CD8-positive, alpha-beta memory T cell (primary cell): ENCODE data around the gene MORC2. TPM values are rescaled to one million over a fixed set of nuclear protein-coding genes. Genes with fewer than 3 reads are reported as not detected.

Experiments used
- CTCF ChIA-PET: fragments of 350-600 bp; sonication (Branson Sonifier 250); formaldehyde crosslinking; loops from one replicate; lab custom pipeline; 2021; ENCODE audit warnings: antibody characterized with exemption; lab: Charles Lee
- POLR2A ChIA-PET: fragments of 350-600 bp; sonication (Branson Sonifier 250); formaldehyde crosslinking; loops from one replicate; lab custom pipeline; 2021; ENCODE audit warnings: antibody characterized with exemption; lab: Charles Lee
- DNase-seq, 5 donors: peaks; one replicate each; pipeline versions ENCODE4 v3.0.0 to v3.0.0-alpha.2; 2020 to 2022; ENCODE audit warnings: mixed read lengths in 1 of 5
- H3K27ac ChIP-seq: one replicate; pipeline ENCODE4 v1.7.0; 2013; ENCODE audit warnings: low read depth, mild to moderate bottlenecking, low read length, moderate library complexity
- H3K27me3 ChIP-seq: 2 replicates; pipeline ENCODE4 v1.7.0; 2013; ENCODE audit warnings: low read length, mild to moderate bottlenecking; ENCODE audit not compliant: insufficient read depth, poor library complexity, severe bottlenecking
- H3K36me3 ChIP-seq: 2 replicates; pipeline ENCODE4 v1.7.0; 2013; ENCODE audit warnings: mild to moderate bottlenecking, low read length, moderate library complexity; ENCODE audit not compliant: insufficient read depth
- H3K4me1 ChIP-seq: 2 replicates; pipeline ENCODE4 v1.7.0; 2013; ENCODE audit warnings: mild to moderate bottlenecking, low read length, moderate library complexity; ENCODE audit not compliant: insufficient read depth
- H3K4me3 ChIP-seq: 2 replicates; pipeline ENCODE4 v1.7.0; 2013; ENCODE audit warnings: mild to moderate bottlenecking, low read length
- H3K9me3 ChIP-seq: 2 replicates; pipeline ENCODE4 v1.7.0; 2013; ENCODE audit warnings: mild to moderate bottlenecking, low read length
- H3K27ac Mint-ChIP-seq, 8 donors: one replicate each; pipeline ENCODE4 v1.8.0; 2020 to 2021; ENCODE audit warnings: mixed read lengths in 8 of 8, mild to moderate bottlenecking in 6 of 8, inconsistent platforms in 3 of 8, moderate library complexity in 3 of 8
- H3K27me3 Mint-ChIP-seq, 2 donors: one replicate each; pipeline ENCODE4 v1.8.0; 2020 to 2021; ENCODE audit warnings: mixed read lengths in 2 of 2, mild to moderate bottlenecking in 1 of 2, moderate library complexity in 1 of 2
- H3K36me3 Mint-ChIP-seq, 3 donors: one replicate each; pipeline ENCODE4 v1.8.0; 2020 to 2021; ENCODE audit warnings: mixed read lengths in 3 of 3, inconsistent platforms in 1 of 3, mild to moderate bottlenecking in 1 of 3
- H3K4me1 Mint-ChIP-seq, 3 donors: one replicate each; pipeline ENCODE4 v1.8.0; 2020 to 2021; ENCODE audit warnings: mixed read lengths in 3 of 3, inconsistent platforms in 1 of 3, mild to moderate bottlenecking in 1 of 3
- H3K4me3 Mint-ChIP-seq, 7 donors: one replicate each; pipeline ENCODE4 v1.8.0; 2020 to 2021; ENCODE audit warnings: mixed read lengths in 7 of 7, mild to moderate bottlenecking in 6 of 7, moderate library complexity in 4 of 7, inconsistent platforms in 2 of 7
- H3K9me3 Mint-ChIP-seq, 5 donors: one replicate each; pipeline ENCODE4 v1.8.0; 2020 to 2022; ENCODE audit warnings: mixed read lengths in 5 of 5, mild to moderate bottlenecking in 3 of 5, moderate library complexity in 2 of 5, inconsistent platforms in 1 of 5
- polyA plus RNA-seq: library from polyadenylated mRNA; unstranded; fragments of 300-500 nt; fragmentation: Illumina TruSeq; gene quantifications from one replicate; pipeline ENCODE4 v1.2.3, GENCODE V29; 2021
- total RNA-seq, 2 experiments: library from RNA; stranded (reverse); gene quantifications; one replicate each; pipeline ENCODE4 v1.2.3, GENCODE V29; 2021

The MORC2 gene
- total and polyA plus RNA-seq, 3 experiments from 2014 or later: 13.0 to 29.9 (median 28.7) TPM

- peak overlapping the region in 2 of 7 donors; percentile 8 to 85 for H3K4me3 Mint-ChIP-seq
- H3K27ac Mint-ChIP-seq: peak overlapping the region in 4 of 8 donors; percentile 17 to 68 (median 46)
- ChIA-PET POLR2A (no interaction called here), CTCF (interaction anchor here (3.0 kb wide), 1 partner anchor 257 kb away, joined by 15 read pairs; the partner anchor contains the start of gene SLC35E4)
- H3K27ac ChIP-seq: no peak overlapping the region
- H3K36me3 ChIP-seq: no peaks in the 10 kb centered on the region
- peaks cover 15 to 26% (median 21%) of the 10 kb centered on the region in 3 donors for H3K4me1 Mint-ChIP-seq
- H3K27me3 ChIP-seq: no peaks in the 10 kb centered on the region
- peaks cover 0 to 2% of the 10 kb centered on the region in 2 donors for H3K27me3 Mint-ChIP-seq
- H3K9me3 ChIP-seq: no peaks in the 10 kb centered on the region
- peaks cover 3 to 25% (median 6%) of the 10 kb centered on the region in 3 donors for H3K36me3 Mint-ChIP-seq
- H3K9me3 Mint-ChIP-seq: no peaks in the 10 kb centered on the region
- H3K4me3 ChIP-seq: no peak overlapping the region
- DNase-seq: no peak
- H3K4me1 ChIP-seq: peaks cover 17% of the 10 kb centered on the region
Measured at GRCh38 chr22:30891781-30892180, 76.8 kb downstream of the MORC2 start.

- H3K9me3 Mint-ChIP-seq: no peaks in the 10 kb centered on the region
- H3K4me1 ChIP-seq: peaks cover 17% of the 10 kb centered on the region
Measured at GRCh38 chr22:30891443-30891755, 77.2 kb downstream of the MORC2 start.

GRCh38 chr22:30890686-30891442, 77.7 kb downstream of the MORC2 start:
- Histone ChIP-seq H3K36me3 (no peaks in the 10 kb centered on the region), H3K9me3 (no peaks in the 10 kb centered on the region), H3K4me1 (peaks cover 17% of the 10 kb centered on the region), H3K27ac (no peak overlapping the region), H3K4me3 (no peak overlapping the region), H3K27me3 (no peaks in the 10 kb centered on the region)
- no peaks in the 10 kb centered on the region for H3K9me3 Mint-ChIP-seq
- no peak for DNase-seq
- no peak overlapping the region for H3K4me3 Mint-ChIP-seq
- peaks cover 15 to 26% (median 21%) of the 10 kb centered on the region in 3 donors for H3K4me1 Mint-ChIP-seq
- no peak overlapping the region for H3K27ac Mint-ChIP-seq
- POLR2A ChIA-PET: no interaction called here
- peaks cover 3 to 25% (median 6%) of the 10 kb centered on the region in 3 donors for H3K36me3 Mint-ChIP-seq
- CTCF ChIA-PET: interaction anchor here (0.8 to 3.0 kb wide), 3 partner anchors 55 to 256 kb away, joined by 3 to 15 read pairs (median 3); partner anchors contain the start of gene SLC35E4
- H3K27me3 Mint-ChIP-seq: peaks cover 0 to 2% of the 10 kb centered on the region in 2 donors

More at GRCh38 chr22:30891443-30891755, 77.2 kb downstream of the MORC2 start:
- ChIA-PET CTCF (interaction anchor here (3.0 kb wide), 1 partner anchor 257 kb away, joined by 15 read pairs; the partner anchor contains the start of gene SLC35E4), POLR2A (no interaction called here)
- Histone ChIP-seq H3K27ac (no peak overlapping the region), H3K27me3 (no peaks in the 10 kb centered on the region), H3K9me3 (no peaks in the 10 kb centered on the region), H3K36me3 (no peaks in the 10 kb centered on the region), H3K4me3 (no peak overlapping the region)
- Mint-ChIP-seq H3K36me3 (peaks cover 3 to 27% (median 6%) of the 10 kb centered on the region in 3 donors), H3K4me1 (peaks cover 15 to 26% (median 21%) of the 10 kb centered on the region in 3 donors), H3K27me3 (peaks cover 0 to 2% of the 10 kb centered on the region in 2 donors), H3K27ac (peak overlapping the region in 1 of 8 donors; percentile 17), H3K4me3 (no peak overlapping the region)
- DNase-seq: no peak

DNA sequence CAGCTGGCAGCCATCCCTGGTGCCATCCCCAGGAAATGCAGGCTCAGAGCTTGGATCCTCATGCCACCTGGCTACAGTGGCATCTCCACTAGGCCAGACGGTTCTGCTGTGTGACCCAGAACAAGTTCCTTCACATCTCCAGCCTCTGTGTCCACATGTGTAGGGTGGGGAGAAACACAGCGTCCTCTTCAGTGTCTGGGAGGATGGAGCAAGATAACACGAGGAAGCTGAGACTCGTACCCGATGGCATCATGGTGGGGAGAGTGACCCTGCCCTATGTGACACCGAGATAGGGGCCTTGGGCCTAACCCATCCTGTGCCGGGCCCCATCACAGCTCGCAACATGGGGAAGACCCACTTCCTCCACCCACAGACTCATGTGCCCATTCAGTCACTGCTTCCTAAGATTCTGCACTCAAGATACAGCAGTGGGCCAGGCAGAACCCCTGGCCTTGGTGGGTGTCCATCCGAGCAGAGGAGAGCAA, 78.5 kb downstream of the MORC2 start:
- Histone ChIP-seq H3K27me3 (no peaks in the 10 kb centered on the region), H3K27ac (no peak overlapping the region), H3K36me3 (no peaks in the 10 kb centered on the region), H3K4me3 (no peak overlapping the region), H3K9me3 (no peaks in the 10 kb centered on the region), H3K4me1 (peaks cover 17% of the 10 kb centered on the region)
- Mint-ChIP-seq H3K4me3 (no peak overlapping the region), H3K27me3 (peaks cover 0 to 2% of the 10 kb centered on the region in 2 donors), H3K9me3 (no peaks in the 10 kb centered on the region), H3K36me3 (peaks cover under 1 to 24% (median 6%) of the 10 kb centered on the region in 3 donors), H3K4me1 (peaks cover 15 to 25% (median 19%) of the 10 kb centered on the region in 3 donors), H3K27ac (no peak overlapping the region)
- ChIA-PET POLR2A (no interaction called here), CTCF (interaction anchor here (1.0 to 3.0 kb wide), 2 partner anchors 81 to 256 kb away, joined by 3 to 15 read pairs; partner anchors contain the start of gene SLC35E4)
- DNase-seq: no peak

GRCh38 chr22:30889268-30889995, 79.1 kb downstream of the MORC2 start:
- Mint-ChIP-seq H3K27me3 (peaks cover 0 to 2% of the 10 kb centered on the region in 2 donors), H3K27ac (no peak overlapping the region), H3K4me3 (no peak overlapping the region), H3K36me3 (peaks cover 0 to 23% (median 6%) of the 10 kb centered on the region in 3 donors), H3K4me1 (peaks cover 13 to 19% (median 14%) of the 10 kb centered on the region in 3 donors), H3K9me3 (no peaks in the 10 kb centered on the region)
- Histone ChIP-seq H3K4me3 (no peak overlapping the region), H3K27me3 (no peaks in the 10 kb centered on the region), H3K4me1 (peaks cover 12% of the 10 kb centered on the region), H3K27ac (no peak overlapping the region), H3K36me3 (no peaks in the 10 kb centered on the region), H3K9me3 (no peaks in the 10 kb centered on the region)
- ChIA-PET CTCF (interaction anchor here (3.0 kb wide), 1 partner anchor 255 kb away, joined by 15 read pairs; the partner anchor contains the start of gene SLC35E4), POLR2A (no interaction called here)
- DNase-seq: no peak

- ChIA-PET CTCF (interaction anchor here (1.1 kb wide), 1 partner anchor 253 kb away, joined by 3 read pairs; no protein-coding TSS in a partner anchor), POLR2A (no interaction called here)
- peaks cover 0 to 2% of the 10 kb centered on the region in 2 donors for H3K27me3 Mint-ChIP-seq
Measured at GRCh38 chr22:30887861-30888260, 80.7 kb downstream of the MORC2 start.

DNA sequence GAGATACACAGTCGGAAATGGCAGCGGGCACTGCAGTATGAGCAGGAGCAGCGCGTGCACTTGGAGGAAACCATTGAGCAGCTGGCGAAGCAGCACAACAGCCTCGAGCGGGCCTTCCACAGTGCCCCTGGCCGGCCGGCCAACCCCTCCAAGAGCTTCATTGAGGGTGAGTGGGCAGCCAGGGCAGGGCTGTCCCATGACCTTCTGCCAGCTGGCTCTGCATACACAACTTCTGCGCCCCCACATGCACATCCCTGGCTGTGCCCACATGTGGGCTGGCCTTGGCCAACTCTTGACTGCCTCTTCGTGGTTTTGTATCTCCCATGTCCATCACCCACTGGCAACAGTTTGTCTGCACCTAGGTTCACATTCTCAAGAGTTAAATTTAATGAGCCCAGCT, 81.1 kb downstream of the MORC2 start:
- DNase-seq: no peak
- CTCF ChIA-PET: interaction anchor here (1.1 kb wide), 1 partner anchor 253 kb away, joined by 3 read pairs; no protein-coding TSS in a partner anchor
- peaks cover 0 to 22% (median 6%) of the 10 kb centered on the region in 3 donors for H3K36me3 Mint-ChIP-seq

More at GRCh38 chr22:30887861-30888260, 80.7 kb downstream of the MORC2 start:
- no peaks in the 10 kb centered on the region for H3K9me3 ChIP-seq
- no peaks in the 10 kb centered on the region for H3K4me1 ChIP-seq
- H3K4me3 Mint-ChIP-seq: no peak overlapping the region
- no peaks in the 10 kb centered on the region for H3K9me3 Mint-ChIP-seq
- DNase-seq: no peak
- peaks cover 3 to 5% (median 4%) of the 10 kb centered on the region in 3 donors for H3K4me1 Mint-ChIP-seq
- H3K27ac ChIP-seq: no peak overlapping the region
- no peak overlapping the region for H3K4me3 ChIP-seq
- H3K27me3 ChIP-seq: no peaks in the 10 kb centered on the region
- H3K36me3 Mint-ChIP-seq: peaks cover 0 to 22% (median 6%) of the 10 kb centered on the region in 3 donors
- peak overlapping the region in 1 of 8 donors; percentile 12 for H3K27ac Mint-ChIP-seq
- H3K36me3 ChIP-seq: no peaks in the 10 kb centered on the region

More for the DNA sequence above, 81.1 kb downstream of the MORC2 start:
- POLR2A ChIA-PET: no interaction called here
- Histone ChIP-seq H3K4me3 (no peak overlapping the region), H3K4me1 (no peaks in the 10 kb centered on the region), H3K27me3 (no peaks in the 10 kb centered on the region), H3K9me3 (no peaks in the 10 kb centered on the region), H3K36me3 (no peaks in the 10 kb centered on the region), H3K27ac (no peak overlapping the region)
- Mint-ChIP-seq H3K4me1 (peaks cover 3 to 5% (median 4%) of the 10 kb centered on the region in 3 donors), H3K4me3 (no peak overlapping the region), H3K27me3 (peaks cover 0 to 2% of the 10 kb centered on the region in 2 donors), H3K9me3 (no peaks in the 10 kb centered on the region), H3K27ac (peak overlapping the region in 1 of 8 donors; percentile 12)
